ENCODE measurements around the gene FGF12.

The FGF12 gene

DNA sequence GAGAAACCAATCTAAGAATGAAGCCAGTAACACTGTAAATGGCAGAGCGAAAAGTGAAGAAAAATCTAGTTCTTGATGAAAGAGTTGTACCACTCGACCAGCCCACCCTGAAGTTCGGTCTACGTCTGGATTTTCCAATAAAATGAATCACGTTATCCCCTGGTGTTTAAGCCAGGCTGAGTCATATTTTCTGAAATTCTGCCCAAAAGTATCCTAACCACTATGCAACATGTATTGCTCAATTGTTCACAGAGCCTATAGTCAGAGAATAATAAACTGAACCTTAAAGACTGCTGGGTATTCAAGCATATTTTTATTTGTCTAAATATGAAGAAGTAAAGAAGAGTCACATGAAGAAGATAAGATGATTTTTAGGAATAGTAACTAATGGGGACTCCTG lies 245.7 kb downstream of the FGF12 start:
- no peak for TF ChIP-seq ZFX (IDR thresholded peaks at IDR 0.05; ENCODE audit: borderline replicate concordance)
- TF ChIP-seq, protein P1, sequence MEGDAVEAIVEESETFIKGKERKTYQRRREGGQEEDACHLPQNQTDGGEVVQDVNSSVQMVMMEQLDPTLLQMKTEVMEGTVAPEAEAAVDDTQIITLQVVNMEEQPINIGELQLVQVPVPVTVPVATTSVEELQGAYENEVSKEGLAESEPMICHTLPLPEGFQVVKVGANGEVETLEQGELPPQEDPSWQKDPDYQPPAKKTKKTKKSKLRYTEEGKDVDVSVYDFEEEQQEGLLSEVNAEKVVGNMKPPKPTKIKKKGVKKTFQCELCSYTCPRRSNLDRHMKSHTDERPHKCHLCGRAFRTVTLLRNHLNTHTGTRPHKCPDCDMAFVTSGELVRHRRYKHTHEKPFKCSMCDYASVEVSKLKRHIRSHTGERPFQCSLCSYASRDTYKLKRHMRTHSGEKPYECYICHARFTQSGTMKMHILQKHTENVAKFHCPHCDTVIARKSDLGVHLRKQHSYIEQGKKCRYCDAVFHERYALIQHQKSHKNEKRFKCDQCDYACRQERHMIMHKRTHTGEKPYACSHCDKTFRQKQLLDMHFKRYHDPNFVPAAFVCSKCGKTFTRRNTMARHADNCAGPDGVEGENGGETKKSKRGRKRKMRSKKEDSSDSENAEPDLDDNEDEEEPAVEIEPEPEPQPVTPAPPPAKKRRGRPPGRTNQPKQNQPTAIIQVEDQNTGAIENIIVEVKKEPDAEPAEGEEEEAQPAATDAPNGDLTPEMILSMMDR (IDR thresholded peaks at IDR 0.05), result no peak
- H3K27ac ChIP-seq, result no peak overlapping the region

DNA sequence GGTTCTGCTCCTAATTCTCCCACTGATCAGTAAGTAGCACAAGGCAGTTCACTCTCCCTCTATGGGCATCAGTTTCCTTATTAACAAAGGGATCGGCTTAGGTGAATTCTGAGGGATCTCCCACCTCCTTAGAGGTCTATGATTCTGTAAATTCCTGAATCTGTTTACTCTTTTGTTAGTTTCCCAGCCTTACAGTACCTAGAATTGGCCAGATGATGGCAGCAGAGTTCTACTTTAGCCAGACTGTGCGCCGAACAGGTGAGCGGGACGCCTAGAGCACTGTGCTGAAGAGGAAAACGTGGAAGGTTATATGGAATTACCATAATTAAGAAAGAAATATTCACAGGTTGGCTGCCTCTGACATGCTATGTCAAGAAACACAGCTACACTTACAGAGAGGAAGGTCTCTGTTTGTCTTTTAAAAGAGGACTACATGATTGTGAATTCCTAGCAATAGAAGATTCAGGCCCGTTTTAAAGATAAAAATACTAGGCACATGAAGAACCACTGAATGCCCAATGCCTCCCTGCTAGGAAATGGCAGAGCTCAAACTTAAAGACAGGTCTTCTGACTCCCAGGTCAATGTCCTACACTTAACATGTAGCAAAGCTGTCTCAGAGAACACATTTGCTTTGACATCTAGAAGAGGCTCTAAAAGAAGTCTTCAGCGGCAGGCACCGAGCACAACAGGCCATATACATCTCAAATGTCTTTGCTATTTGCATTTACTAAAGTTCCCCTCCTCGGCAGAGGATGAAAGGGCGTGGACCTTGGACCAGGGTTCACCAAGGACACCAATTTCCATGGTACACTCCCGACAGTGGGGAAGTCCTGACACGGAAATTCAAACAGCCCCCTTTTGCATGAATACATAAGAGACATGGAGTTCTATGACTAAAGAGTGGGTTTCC lies 259.9 kb downstream of the FGF12 start:
- no peak overlapping the region for H3K27ac ChIP-seq
- TF ChIP-seq, protein P1 (IDR thresholded peaks at IDR 0.05), result peak; percentile 88
- no peak for TF ChIP-seq ZFX (IDR thresholded peaks at IDR 0.05; ENCODE audit: borderline replicate concordance)

DNA sequence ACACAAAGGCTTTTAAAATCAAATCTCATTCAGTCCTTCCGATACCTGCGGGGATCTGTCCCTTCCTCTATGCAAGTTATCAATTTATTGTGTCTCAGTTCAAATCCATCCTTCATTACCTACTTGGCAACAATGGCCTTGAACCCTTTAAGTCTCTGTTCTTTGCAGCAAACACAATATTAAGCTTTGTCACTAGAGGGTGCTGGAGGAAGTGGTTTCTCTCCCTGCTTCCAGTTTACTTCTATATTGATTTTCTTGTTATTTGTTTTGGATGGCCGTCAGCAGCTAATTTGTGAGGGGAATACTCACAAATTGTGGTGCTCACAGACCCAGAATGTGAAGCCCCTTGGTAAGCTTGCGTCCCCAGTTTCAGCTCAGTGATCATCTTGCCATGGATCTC lies 278.3 kb downstream of the FGF12 start:
- TF ChIP-seq ZFX (IDR thresholded peaks at IDR 0.05; ENCODE audit: borderline replicate concordance), result no peak
- TF ChIP-seq, protein P1 (IDR thresholded peaks at IDR 0.05), result peak; percentile 71
- no peak overlapping the region for H3K27ac ChIP-seq

DNA sequence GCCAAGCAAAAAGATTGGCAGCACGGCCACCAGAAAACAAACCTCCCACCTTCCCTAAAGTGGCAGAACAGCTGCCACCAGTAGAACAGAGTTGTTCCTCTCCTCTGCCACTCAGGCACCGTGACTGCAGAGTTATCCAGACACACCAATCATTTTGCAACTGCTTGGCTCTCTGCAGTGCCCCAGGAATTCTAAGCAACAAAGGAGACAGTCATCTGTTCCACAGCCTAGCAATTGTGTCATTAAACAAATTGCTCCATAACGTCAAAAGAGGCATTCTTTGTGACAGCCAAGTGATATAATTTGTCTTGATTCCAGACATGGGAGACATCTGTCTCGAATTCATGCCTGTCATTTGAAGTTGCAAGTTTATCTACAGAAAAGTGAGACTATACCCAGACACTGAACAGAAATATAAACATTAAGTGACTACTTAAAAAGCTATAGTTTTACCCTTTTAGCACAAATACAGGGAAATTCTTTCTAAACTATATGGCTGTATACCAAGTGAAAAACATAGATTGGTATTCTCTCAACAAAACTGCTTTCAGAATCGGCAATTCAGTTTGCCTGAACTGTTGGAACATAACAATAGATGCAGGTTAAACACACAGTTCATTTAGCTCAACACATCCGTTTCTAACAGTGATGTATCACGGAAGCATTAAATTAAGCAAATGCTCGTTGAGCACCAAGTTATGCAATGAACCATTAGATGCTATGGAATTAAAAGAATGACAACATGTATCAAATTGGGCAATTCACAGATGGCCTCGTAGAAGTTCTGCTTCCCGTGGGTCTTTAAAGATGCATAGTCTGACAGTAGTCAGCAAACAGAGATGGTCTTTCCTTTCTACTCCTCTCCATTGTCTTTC lies 281.3 kb downstream of the FGF12 start:
- no peak overlapping the region for H3K27ac ChIP-seq
- TF ChIP-seq, protein P1 (IDR thresholded peaks at IDR 0.05), result no peak
- TF ChIP-seq ZFX (IDR thresholded peaks at IDR 0.05; ENCODE audit: borderline replicate concordance), result no peak

DNA sequence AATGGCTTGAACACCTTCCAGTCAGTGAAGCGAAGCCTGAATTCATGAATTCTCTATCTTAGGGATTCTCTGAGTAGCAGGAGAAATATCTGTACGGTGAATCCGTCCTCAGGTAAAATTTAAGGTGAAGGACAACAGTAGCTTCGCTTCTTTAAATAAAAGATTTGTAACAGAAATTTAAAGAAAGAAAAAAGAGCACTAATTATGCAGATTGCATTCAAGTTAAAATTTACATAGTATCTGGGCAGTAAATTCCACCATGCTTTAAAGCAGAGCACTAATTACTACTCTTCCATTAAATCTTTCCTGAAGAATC lies 282.6 kb downstream of the FGF12 start:
- no peak overlapping the region for H3K27ac ChIP-seq
- TF ChIP-seq, protein P1 (IDR thresholded peaks at IDR 0.05), result peak; percentile 67
- TF ChIP-seq ZFX (IDR thresholded peaks at IDR 0.05; ENCODE audit: borderline replicate concordance), result no peak

DNA sequence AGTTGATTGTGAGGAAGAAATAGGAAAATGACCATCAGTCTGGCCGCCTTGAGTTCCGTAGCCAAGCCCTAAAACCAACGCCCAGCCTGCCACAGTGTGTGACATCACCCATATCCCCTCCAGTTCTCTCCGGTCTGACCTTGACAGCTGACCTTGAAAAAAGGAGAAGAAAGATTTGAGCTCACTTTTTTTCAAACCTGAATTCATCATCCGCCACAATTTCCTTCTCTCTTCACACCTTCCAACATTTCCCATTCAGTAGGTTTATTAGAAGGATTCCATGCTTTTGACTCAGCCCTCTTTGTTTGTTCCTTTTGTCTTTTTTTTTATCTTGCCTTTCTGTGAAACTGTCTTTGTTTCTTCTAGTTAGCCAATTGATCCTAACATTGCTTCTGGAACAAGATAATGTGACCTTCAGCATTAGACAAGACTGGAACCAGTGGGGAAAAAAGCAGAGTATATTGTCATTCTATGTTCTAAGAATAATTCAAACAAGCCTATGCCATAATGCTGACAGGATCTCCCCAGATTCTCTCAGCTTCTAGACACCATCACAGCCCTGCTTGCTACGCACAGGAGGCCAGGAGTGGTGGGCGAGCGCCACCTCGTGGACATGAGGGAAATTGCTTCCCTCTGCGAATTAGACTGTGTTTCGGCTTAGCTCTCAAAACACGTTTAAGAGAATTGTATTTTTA lies 283.1 kb downstream of the FGF12 start:
- H3K27ac ChIP-seq, result no peak overlapping the region
- TF ChIP-seq, protein P1 (IDR thresholded peaks at IDR 0.05), result peak; percentile 97
- TF ChIP-seq ZFX (IDR thresholded peaks at IDR 0.05; ENCODE audit: borderline replicate concordance), result no peak
